AG09319 (cell line): ENCODE results near the gene IER5L.

Experiments
- DNase-seq: peaks from one replicate; pipeline ENCODE4 v3.0.0-alpha.2; 2010; ENCODE audit warnings: low read depth; ENCODE audit errors: extremely low read depth
- TF ChIP-seq, protein P1 (sequence below): IDR thresholded peaks from 2 replicates; pipeline ENCODE4 v1.5.1; 2011; ENCODE audit warnings: low read depth, mild to moderate bottlenecking, inconsistent platforms, low read length, moderate library complexity

The IER5L gene

DNA sequence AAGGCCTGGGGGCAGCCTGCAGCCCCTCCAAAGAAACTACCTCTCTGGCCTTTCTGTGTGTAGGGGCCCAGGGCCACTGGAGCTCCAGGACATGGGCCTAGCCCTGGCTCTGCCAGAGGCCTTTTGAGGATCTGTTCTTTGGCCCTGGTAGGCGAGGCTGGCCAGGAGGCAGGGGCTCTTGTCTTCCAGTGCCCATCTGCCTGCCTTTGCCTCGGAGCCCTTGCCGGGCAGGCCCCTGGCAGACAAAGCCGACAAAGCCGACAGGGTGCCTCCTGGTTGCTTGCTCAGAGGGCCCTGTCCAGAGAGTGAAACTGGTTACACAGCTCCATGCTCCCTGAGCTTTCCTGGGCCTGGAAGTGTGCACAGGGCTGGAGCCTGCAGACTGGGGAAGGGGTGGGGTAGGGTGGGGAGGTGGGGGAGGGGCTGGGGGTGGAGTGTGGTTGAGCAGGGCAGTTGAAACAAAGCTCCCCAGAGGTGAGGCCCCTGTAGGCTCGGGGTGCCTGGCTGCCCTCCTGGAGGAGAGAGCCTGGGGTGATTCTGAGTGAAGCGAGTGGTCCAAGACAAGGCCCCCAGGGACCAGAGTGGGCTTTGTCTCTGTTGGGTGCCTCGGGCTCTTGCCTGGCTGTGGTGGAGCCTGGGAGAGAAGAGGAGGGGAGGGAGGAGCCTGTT lies 37.5 kb downstream of the IER5L start:
- TF ChIP-seq, protein P1, sequence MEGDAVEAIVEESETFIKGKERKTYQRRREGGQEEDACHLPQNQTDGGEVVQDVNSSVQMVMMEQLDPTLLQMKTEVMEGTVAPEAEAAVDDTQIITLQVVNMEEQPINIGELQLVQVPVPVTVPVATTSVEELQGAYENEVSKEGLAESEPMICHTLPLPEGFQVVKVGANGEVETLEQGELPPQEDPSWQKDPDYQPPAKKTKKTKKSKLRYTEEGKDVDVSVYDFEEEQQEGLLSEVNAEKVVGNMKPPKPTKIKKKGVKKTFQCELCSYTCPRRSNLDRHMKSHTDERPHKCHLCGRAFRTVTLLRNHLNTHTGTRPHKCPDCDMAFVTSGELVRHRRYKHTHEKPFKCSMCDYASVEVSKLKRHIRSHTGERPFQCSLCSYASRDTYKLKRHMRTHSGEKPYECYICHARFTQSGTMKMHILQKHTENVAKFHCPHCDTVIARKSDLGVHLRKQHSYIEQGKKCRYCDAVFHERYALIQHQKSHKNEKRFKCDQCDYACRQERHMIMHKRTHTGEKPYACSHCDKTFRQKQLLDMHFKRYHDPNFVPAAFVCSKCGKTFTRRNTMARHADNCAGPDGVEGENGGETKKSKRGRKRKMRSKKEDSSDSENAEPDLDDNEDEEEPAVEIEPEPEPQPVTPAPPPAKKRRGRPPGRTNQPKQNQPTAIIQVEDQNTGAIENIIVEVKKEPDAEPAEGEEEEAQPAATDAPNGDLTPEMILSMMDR: no peak
- DNase-seq: no peak

DNA sequence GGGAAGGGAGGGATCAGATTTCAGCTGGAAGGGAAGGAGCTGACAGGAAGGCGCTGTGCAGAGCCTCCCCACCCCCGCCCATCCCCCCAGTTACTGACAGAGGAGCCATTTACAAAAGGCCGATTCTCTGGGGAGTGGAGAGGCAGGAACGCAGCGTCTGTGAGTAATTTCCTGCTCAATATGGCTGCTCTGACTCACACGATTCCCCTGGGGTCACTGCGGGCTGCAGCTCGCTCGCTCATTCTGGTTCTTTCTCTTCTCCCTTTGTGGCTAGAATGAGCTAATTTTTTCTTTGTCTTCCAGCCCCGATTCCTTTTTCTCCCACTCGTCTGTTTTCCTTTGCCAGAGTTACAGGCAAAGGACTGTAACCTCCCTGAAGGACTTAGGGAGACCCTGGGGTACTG lies 38.1 kb downstream of the IER5L start:
- peak; percentile 100 for DNase-seq

DNA sequence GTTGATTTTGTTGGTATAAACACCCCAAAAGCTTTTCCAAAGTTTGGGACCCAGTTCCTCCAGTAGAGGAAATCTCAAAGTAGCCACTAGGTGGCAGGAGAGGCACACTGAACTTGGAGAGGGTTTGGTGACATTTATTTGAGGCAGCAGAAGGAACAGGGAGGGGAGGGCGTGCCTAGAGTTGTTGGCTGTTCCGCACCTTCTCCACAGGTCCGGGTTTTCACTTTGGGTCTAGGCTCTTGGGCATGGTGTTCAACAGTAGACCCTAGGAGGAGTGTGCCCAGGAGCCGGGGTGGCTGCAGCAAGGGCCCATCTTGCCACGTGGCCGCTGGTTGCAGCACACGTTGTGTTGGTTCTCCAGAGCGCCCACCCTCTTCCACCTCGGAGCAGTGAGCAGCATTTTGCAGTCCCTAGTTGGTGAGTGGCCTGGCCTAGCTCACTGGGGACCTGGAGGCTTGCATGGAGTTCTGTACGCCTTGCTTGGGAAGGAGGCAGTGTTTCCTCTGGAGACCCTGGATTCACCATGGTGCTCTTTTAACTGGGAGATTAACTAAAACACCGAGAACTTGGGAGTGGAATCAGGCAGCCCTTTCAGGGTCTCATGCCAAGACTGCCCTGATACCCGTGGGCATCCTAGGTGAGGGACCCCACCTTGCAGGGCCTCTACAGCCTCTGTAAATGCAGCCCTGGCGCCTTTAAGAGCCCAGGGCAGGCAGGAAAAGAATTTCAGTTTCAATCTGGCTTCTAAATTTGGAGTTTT lies 38.6 kb downstream of the IER5L start:
- TF ChIP-seq, protein P1: peak; percentile 77
- DNase-seq: peak; percentile 78

More for the DNA sequence above, 38.1 kb downstream of the IER5L start:
- TF ChIP-seq, protein P1: no peak

DNA sequence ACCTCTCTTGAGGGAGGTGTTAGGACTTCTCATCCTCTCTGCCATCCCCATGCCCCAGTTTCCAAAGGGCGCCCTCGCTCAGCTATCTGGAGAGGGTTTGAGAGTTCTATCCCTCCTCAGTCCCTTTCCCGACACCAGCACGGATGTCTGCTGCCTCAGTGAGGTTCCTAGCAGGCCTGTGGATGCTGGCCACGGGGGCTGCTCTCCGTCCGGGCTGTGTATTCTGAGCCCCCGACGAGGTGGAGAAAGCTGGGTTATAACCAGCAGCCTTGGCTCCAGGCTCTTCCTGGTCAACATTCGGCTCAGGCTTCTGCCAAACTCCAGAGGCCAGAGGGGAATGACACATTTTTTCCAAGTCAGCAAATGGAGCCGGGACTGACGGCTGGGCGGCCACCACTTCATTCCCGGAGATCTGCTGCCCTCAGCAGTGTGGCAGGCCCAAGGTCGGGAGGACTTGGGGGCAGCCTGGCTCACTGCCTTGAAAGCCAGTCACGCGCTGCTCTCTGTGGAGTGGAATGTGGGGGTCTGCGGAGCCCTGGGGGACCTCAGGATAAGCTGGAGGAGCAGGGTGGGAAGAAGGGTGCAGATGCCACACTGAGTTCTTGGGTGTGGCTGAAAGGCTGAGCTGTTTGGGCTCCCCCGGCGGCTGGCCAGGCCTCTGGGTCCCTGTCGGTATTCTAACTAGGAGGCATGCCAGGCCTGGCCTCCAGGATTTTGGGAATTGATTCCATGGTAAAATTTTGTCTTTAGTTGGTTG lies 39.4 kb downstream of the IER5L start:
- TF ChIP-seq, protein P1: no peak
- no peak for DNase-seq

DNA sequence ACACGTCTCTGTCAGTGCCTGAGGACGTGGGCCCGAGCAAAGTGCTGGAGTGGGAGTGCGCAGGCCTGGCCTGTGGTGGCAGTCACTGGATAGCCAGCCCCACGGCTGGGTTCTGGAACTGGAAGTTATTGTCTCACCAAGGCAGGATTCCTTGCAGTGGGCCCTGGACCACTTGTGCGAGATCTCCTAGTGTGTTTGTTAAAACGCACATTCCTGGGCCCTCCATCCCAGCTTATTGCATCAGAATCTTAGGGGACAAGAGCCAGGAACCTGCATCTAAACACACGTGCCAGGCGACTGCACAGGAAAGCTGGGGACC lies 40.0 kb downstream of the IER5L start:
- DNase-seq: no peak
- TF ChIP-seq, protein P1: no peak

DNA sequence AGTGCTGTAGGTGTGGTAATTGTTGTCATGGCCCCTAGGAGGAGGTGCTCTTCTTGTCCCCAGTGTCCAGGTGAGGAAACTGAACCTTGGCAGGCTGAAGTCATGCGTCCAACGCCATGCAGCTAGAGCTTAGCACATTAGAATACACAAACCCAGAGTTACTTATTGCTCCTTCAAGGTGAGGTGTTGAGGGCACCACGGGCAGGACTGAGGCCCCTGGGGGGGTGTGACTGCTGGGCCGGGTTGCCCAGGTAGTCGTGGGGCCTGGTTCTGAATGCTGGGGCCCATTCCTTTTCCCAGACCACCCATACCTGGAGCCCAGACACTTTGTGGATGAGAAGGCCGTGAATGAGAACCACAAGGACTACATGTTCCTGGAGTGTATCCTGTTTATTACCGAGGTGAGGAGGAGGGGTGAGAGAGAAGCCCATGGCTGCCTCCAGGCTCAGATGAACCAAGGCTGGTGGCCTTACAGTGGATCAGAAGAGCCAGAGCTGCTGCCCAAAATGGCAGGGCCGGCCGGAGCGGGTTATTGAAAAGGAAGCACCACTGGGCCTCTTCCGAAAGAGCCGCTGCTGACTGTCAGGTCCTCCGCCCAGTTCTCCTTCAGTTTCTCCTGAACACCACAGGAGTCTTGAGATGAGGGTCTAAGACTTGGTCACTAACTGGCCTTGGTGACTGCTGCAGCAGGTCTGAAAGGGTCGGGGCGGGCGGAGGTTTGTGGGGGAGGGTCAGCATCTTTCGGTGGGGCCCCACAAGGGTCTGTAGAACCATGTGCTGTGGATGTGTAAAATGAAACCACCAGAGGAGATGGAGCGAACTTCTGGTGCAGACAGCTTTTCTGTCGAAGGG lies 40.5 kb downstream of the IER5L start:
- DNase-seq: no peak
- TF ChIP-seq, protein P1: no peak
